ENCODE data around the gene YJEFN3. TPM values are rescaled to one million over a fixed set of nuclear protein-coding genes. Genes with fewer than 3 reads are reported as not detected.
A peak's percentile ranks its signal among the peaks of the same experiment; 100 is the strongest.

YJEFN3 gene
- total RNA-seq, 4 donors from 2014 or later: 1.1 to 12.0 (median 1.7) TPM

- H3K27me3 ChIP-seq: no peaks in the 10 kb centered on the region
- TF ChIP-seq CTCF (IDR thresholded peaks at IDR 0.05) (no peak), POLR2AphosphoS5 (IDR thresholded peaks at IDR 0.05) (no peak)
- WGBS: 89% methylated on average over 28 of the region's 34 CpGs
- H3K4me3 ChIP-seq: no peak overlapping the region
- no peak overlapping the region for H3K27ac ChIP-seq
- H3K4me1 ChIP-seq: no peaks in the 10 kb centered on the region
- DNase-seq (ENCODE audit: low spot score in 2 of 2): peak in 1 of 2 donors; percentile 53
- H3K9me3 ChIP-seq: no peaks in the 10 kb centered on the region
- H3K36me3 ChIP-seq: peaks cover 100% of the 10 kb centered on the region
Measured at GRCh38 chr19:19500975-19501644, 27.6 kb upstream of the YJEFN3 start.

GRCh38 chr19:19501798-19502197 is 26.9 kb upstream of the YJEFN3 start:
- H3K27me3 ChIP-seq: no peaks in the 10 kb centered on the region
- DNase-seq (ENCODE audit: low spot score in 2 of 2): peak in 1 of 2 donors; percentile 54
- no peak overlapping the region for H3K27ac ChIP-seq
- H3K9me3 ChIP-seq: no peaks in the 10 kb centered on the region
- 92% methylated on average over 26 of the region's 26 CpGs for WGBS
- TF ChIP-seq POLR2A (IDR thresholded peaks at IDR 0.05) (no peak), POLR2AphosphoS5 (IDR thresholded peaks at IDR 0.05) (no peak), CTCF (IDR thresholded peaks at IDR 0.05) (no peak), EP300 (IDR thresholded peaks at IDR 0.05) (no peak)
- H3K4me3 ChIP-seq: no peak overlapping the region
- H3K36me3 ChIP-seq: peaks cover 100% of the 10 kb centered on the region
- no peaks in the 10 kb centered on the region for H3K4me1 ChIP-seq

GRCh38 chr19:19502281-19502680 is 26.4 kb upstream of the YJEFN3 start:
- peaks cover 98% of the 10 kb centered on the region for H3K36me3 ChIP-seq
- no peaks in the 10 kb centered on the region for H3K4me1 ChIP-seq
- 85% methylated on average over 7 of the region's 19 CpGs for WGBS
- no peaks in the 10 kb centered on the region for H3K9me3 ChIP-seq
- peak in 1 of 2 donors; percentile 55 for DNase-seq (ENCODE audit: low spot score in 2 of 2)
- H3K4me3 ChIP-seq: no peak overlapping the region
- no peaks in the 10 kb centered on the region for H3K27me3 ChIP-seq
- TF ChIP-seq CTCF (IDR thresholded peaks at IDR 0.05) (no peak), POLR2A (IDR thresholded peaks at IDR 0.05) (no peak), POLR2AphosphoS5 (IDR thresholded peaks at IDR 0.05) (no peak), EP300 (IDR thresholded peaks at IDR 0.05) (no peak)
- H3K27ac ChIP-seq: no peak overlapping the region

DNA sequence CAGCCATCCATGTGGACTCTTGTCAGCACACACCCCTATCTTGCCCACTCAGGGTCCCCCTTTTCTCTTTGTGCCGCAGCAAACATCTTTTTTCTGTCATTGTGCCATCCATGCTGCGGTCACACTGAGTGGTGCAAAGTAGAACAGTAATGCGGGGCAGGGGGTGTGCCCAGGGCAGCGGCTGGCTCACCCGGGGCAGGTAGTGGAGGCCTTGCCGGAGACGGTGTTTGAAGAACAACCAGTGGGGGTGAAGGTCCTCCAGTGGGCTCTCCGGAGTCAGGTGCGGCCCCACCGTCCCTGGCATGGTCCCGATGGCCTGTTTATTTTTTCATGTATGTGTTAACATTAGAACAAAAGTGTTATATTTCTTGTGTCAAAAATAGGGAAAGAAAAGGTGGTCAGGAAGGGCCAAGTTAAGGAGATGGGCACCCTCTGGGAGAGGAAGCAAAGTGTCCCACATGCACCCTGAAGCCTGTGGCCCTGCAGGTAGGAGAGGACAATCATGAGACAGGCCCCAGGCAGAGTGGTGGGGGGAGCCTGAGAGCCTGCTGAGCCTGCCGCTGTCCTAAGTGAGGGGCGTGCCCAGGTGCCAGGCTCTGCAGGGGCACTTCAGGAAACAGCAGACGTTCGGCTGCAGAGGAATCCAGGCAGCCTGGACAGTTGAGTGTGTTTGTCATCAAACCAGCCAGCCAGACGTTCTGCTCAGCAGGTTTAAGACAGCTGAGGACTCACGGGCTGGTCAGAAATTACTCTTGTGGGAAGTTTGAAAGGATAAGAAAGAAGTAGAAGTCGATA is 25.7 kb upstream of the YJEFN3 start:
- 85% methylated on average over 18 of the region's 18 CpGs for WGBS
- TF ChIP-seq CTCF (IDR thresholded peaks at IDR 0.05) (no peak), POLR2AphosphoS5 (IDR thresholded peaks at IDR 0.05) (no peak), POLR2A (IDR thresholded peaks at IDR 0.05) (no peak), EP300 (IDR thresholded peaks at IDR 0.05) (no peak)
- no peak overlapping the region for H3K4me3 ChIP-seq
- H3K27ac ChIP-seq: no peak overlapping the region
- H3K9me3 ChIP-seq: no peaks in the 10 kb centered on the region
- DNase-seq (ENCODE audit: low spot score in 2 of 2): peak in 1 of 2 donors; percentile 49
- H3K27me3 ChIP-seq: no peaks in the 10 kb centered on the region
- H3K4me1 ChIP-seq: no peaks in the 10 kb centered on the region
- peaks cover 97% of the 10 kb centered on the region for H3K36me3 ChIP-seq
